ENCODE data around the gene TOM1.
"Not testable (repeated sequence)": the region's sequence is repeated elsewhere in the genome, so short reads cannot be mapped to it uniquely, and the experiment has no call there.

The TOM1 gene

DNA sequence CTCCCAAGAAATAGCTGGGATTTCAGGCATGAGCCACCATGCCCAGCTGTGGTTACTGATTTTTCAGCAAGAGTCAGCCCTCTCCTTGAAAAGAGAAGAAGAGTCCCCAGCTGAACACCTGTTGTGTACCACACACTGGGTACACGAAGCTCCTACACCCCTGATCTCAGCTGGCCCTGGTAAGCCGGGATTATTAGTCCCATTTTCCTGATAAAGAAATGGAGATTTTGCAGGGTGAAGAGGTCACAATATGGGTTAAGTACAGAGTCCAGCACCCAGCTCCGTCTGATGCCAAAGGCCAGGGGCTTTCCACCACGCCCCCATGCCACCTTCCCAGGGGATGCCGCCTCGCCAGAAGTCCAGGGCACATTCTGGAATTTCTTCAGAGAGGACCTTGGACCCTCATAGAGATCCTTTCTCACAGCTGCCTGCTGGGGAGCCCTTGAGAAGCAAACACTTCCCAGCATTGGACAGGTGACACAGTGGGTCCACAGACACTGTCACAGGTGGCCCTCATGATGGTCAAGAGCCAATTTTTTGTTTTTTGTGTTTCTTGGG, 61.4 kb downstream of the TOM1 start:
- Histone ChIP-seq H3K27me3 (ENCODE audit: insufficient read depth, low read length) (no peaks in the 10 kb centered on the region), H2BK12ac (ENCODE audit: low read length) (no peak overlapping the region), H3K79me2 (ENCODE audit: control insufficient read depth, insufficient read depth, low read length, poor library complexity) (no peaks in the 10 kb centered on the region), H3K4me1 (ENCODE audit: control insufficient read depth in 1 of 2, insufficient read depth in 2 of 2, low read length in 2 of 2) (peaks cover 2 to 6% of the 10 kb centered on the region in 2 experiments), H2AFZ (ENCODE audit: insufficient read depth, low read length, poor library complexity) (no peak overlapping the region), H2BK120ac (ENCODE audit: insufficient read depth, low read length, poor library complexity) (no peak overlapping the region), H4K8ac (ENCODE audit: low read depth, low read length) (no peak overlapping the region), H3K36me3 (ENCODE audit: control insufficient read depth in 1 of 2, insufficient read depth in 2 of 2, low read length in 2 of 2) (no peaks in the 10 kb centered on the region), H4K12ac (ENCODE audit: low read depth, low read length) (peak overlapping the region; percentile 2), H2BK5ac (ENCODE audit: low read depth, low read length, poor library complexity) (no peak overlapping the region), H2AK5ac (ENCODE audit: low read length) (no peak overlapping the region), H4K91ac (ENCODE audit: low read depth, low read length) (no peak overlapping the region), H3K4me2 (ENCODE audit: low read length) (no peak overlapping the region), H3K23ac (ENCODE audit: low read length) (no peak overlapping the region), H3K18ac (ENCODE audit: low read length) (no peak overlapping the region), H3K4ac (ENCODE audit: low read depth, low read length) (no peak overlapping the region), H3K9ac (ENCODE audit: low read length) (no peak overlapping the region), H3K27ac (ENCODE audit: low read depth, low read length) (no peak overlapping the region), H3K4me3 (ENCODE audit: low read depth, low read length) (no peak overlapping the region), H3K79me1 (ENCODE audit: low read length) (no peaks in the 10 kb centered on the region), H3K14ac (ENCODE audit: low read length) (no peak overlapping the region), H3K9me3 (ENCODE audit: insufficient read depth, low read depth, low read length) (peaks cover 2% of the 10 kb centered on the region)
- no peak for DNase-seq
- no CpG with 5 or more reads among the region's 6 CpGs for WGBS (ENCODE audit: extremely low coverage, insufficient coverage, insufficient read length)

DNA sequence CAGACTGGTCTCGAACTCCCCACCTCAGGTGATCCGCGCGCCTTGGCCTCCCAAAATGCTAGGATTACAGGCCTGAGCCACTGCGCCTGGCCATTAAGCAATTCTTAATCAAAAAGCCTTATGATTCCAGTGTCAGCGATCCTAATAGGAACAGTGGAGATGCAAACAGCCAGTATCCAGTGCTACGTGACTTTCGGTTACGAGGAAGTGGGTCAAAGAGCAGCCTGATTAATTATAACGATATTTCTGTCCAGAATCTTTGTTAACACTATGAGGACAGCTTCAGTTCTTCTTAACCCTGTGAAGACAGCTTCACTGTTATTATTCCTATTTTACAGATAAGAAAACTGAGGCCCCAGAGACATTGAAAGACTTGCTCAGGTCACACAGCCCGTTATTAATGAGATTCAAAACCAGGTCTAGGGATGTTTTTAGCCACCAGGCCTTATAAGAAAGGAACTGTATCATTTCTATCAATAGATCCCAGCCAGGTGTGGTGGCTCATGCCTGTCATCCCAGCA, 63.9 kb downstream of the TOM1 start:
- DNase-seq: peak in 1 of 2 donors; percentile 78
- no CpG with 5 or more reads among the region's 11 CpGs for WGBS (ENCODE audit: extremely low coverage, insufficient coverage, insufficient read length)
- H2BK12ac ChIP-seq (ENCODE audit: low read length): no peak overlapping the region
- H4K8ac ChIP-seq (ENCODE audit: low read depth, low read length): no peak overlapping the region
- no peak overlapping the region for H3K23ac ChIP-seq (ENCODE audit: low read length)
- no peak overlapping the region for H2BK120ac ChIP-seq (ENCODE audit: insufficient read depth, low read length, poor library complexity)
- no peak overlapping the region for H2AFZ ChIP-seq (ENCODE audit: insufficient read depth, low read length, poor library complexity)
- H4K91ac ChIP-seq (ENCODE audit: low read depth, low read length): no peak overlapping the region
- H3K79me2 ChIP-seq (ENCODE audit: control insufficient read depth, insufficient read depth, low read length, poor library complexity): no peaks in the 10 kb centered on the region
- peaks cover 2% of the 10 kb centered on the region for H3K9me3 ChIP-seq (ENCODE audit: insufficient read depth, low read depth, low read length)
- no peaks in the 10 kb centered on the region for H3K36me3 ChIP-seq (ENCODE audit: control insufficient read depth in 1 of 2, insufficient read depth in 2 of 2, low read length in 2 of 2)
- H3K14ac ChIP-seq (ENCODE audit: low read length): no peak overlapping the region
- H3K18ac ChIP-seq (ENCODE audit: low read length): no peak overlapping the region
- no peak overlapping the region for H3K4me3 ChIP-seq (ENCODE audit: low read depth, low read length)
- H3K4me2 ChIP-seq (ENCODE audit: low read length): no peak overlapping the region
- H2AK5ac ChIP-seq (ENCODE audit: low read length): no peak overlapping the region
- H3K27me3 ChIP-seq (ENCODE audit: insufficient read depth, low read length): no peaks in the 10 kb centered on the region
- no peak overlapping the region for H3K4ac ChIP-seq (ENCODE audit: low read depth, low read length)
- no peaks in the 10 kb centered on the region for H3K79me1 ChIP-seq (ENCODE audit: low read length)
- peaks cover 2 to 6% of the 10 kb centered on the region in 2 experiments for H3K4me1 ChIP-seq (ENCODE audit: control insufficient read depth in 1 of 2, insufficient read depth in 2 of 2, low read length in 2 of 2)
- no peak overlapping the region for H3K9ac ChIP-seq (ENCODE audit: low read length)
- no peak overlapping the region for H3K27ac ChIP-seq (ENCODE audit: low read depth, low read length)
- H2BK5ac ChIP-seq (ENCODE audit: low read depth, low read length, poor library complexity): no peak overlapping the region
- H4K12ac ChIP-seq (ENCODE audit: low read depth, low read length): no peak overlapping the region

DNA sequence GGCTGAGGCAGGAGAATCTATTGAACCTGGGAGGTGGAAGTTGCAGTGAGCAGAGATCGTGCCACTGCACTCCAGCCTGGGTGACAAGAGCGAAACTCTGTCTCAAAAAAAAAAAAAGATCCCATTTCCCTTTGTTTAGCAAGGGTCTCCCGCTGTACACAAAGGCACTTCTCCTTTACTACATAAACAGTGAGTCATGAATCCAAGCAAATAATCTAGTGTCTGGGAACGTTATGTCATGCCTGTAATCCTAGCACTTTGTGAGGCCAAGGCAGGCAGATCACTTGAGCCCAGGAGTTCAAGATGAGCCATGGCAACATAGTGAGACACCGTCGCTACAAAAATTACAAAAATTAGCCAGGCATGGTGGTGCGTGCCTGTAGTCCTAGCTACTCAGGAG, 64.5 kb downstream of the TOM1 start:
- H3K9me3 ChIP-seq (ENCODE audit: insufficient read depth, low read depth, low read length); H3K4me3 ChIP-seq (ENCODE audit: low read depth, low read length); H4K8ac ChIP-seq (ENCODE audit: low read depth, low read length); H3K79me2 ChIP-seq (ENCODE audit: control insufficient read depth, insufficient read depth, low read length, poor library complexity); H2BK120ac ChIP-seq (ENCODE audit: insufficient read depth, low read length, poor library complexity); H3K4me1 ChIP-seq (ENCODE audit: control insufficient read depth in 1 of 2, insufficient read depth in 2 of 2, low read length in 2 of 2); H2BK5ac ChIP-seq (ENCODE audit: low read depth, low read length, poor library complexity); H4K12ac ChIP-seq (ENCODE audit: low read depth, low read length); H3K4ac ChIP-seq (ENCODE audit: low read depth, low read length); H3K27me3 ChIP-seq (ENCODE audit: insufficient read depth, low read length); H2BK12ac ChIP-seq (ENCODE audit: low read length); H3K18ac ChIP-seq (ENCODE audit: low read length); H2AFZ ChIP-seq (ENCODE audit: insufficient read depth, low read length, poor library complexity); H3K4me2 ChIP-seq (ENCODE audit: low read length); H2AK5ac ChIP-seq (ENCODE audit: low read length); H3K36me3 ChIP-seq (ENCODE audit: control insufficient read depth in 1 of 2, insufficient read depth in 2 of 2, low read length in 2 of 2); H3K14ac ChIP-seq (ENCODE audit: low read length); H3K9ac ChIP-seq (ENCODE audit: low read length); H3K27ac ChIP-seq (ENCODE audit: low read depth, low read length); H4K91ac ChIP-seq (ENCODE audit: low read depth, low read length); H3K79me1 ChIP-seq (ENCODE audit: low read length); H3K23ac ChIP-seq (ENCODE audit: low read length): not testable (repeated sequence)
- DNase-seq: peak; percentile 90 to 94
- WGBS (ENCODE audit: extremely low coverage, insufficient coverage, insufficient read length): no CpG with 5 or more reads among the region's 7 CpGs

DNA sequence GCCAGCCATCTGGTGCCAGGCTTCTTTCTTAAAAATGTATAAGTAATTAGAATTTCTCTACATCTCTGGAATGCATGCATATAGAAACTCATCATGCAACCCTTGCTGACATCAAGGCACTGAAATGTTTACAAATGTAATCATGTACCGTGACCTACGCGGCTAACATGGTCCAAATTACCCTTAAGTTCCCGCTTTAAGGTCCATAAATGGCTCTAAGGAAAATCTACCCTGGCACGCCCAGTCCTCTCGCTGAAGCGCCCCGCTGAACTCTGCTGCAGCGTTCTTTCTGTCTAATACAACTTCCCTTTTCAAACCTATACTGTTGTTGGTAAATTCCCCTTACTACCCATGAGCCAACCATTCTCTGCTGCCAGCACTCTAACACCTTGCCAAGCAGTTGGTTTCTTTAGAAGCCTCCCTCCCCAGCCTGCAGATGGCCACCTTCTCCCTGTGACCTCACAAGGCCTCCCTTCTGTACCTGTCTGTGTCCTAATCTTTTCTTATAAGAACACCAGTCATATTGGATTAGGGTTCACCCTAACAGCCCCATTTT, 67.7 kb downstream of the TOM1 start:
- Histone ChIP-seq H3K79me1 (ENCODE audit: low read length) (peaks cover 4% of the 10 kb centered on the region), H4K91ac (ENCODE audit: low read depth, low read length) (no peak overlapping the region), H3K14ac (ENCODE audit: low read length) (no peak overlapping the region), H4K8ac (ENCODE audit: low read depth, low read length) (no peak overlapping the region), H3K27me3 (ENCODE audit: insufficient read depth, low read length) (no peaks in the 10 kb centered on the region), H4K12ac (ENCODE audit: low read depth, low read length) (no peak overlapping the region), H3K18ac (ENCODE audit: low read length) (no peak overlapping the region), H3K4me3 (ENCODE audit: low read depth, low read length) (no peak overlapping the region), H3K36me3 (ENCODE audit: control insufficient read depth in 1 of 2, insufficient read depth in 2 of 2, low read length in 2 of 2) (no peaks in the 10 kb centered on the region), H2BK12ac (ENCODE audit: low read length) (no peak overlapping the region), H3K4ac (ENCODE audit: low read depth, low read length) (no peak overlapping the region), H3K79me2 (ENCODE audit: control insufficient read depth, insufficient read depth, low read length, poor library complexity) (peaks cover 4% of the 10 kb centered on the region), H3K9me3 (ENCODE audit: insufficient read depth, low read depth, low read length) (peaks cover 2% of the 10 kb centered on the region), H3K27ac (ENCODE audit: low read depth, low read length) (no peak overlapping the region), H3K23ac (ENCODE audit: low read length) (no peak overlapping the region), H3K9ac (ENCODE audit: low read length) (no peak overlapping the region), H2BK5ac (ENCODE audit: low read depth, low read length, poor library complexity) (no peak overlapping the region), H2AK5ac (ENCODE audit: low read length) (no peak overlapping the region), H2AFZ (ENCODE audit: insufficient read depth, low read length, poor library complexity) (no peak overlapping the region), H2BK120ac (ENCODE audit: insufficient read depth, low read length, poor library complexity) (no peak overlapping the region), H3K4me2 (ENCODE audit: low read length) (no peak overlapping the region), H3K4me1 (ENCODE audit: control insufficient read depth in 1 of 2, insufficient read depth in 2 of 2, low read length in 2 of 2) (peaks cover 3 to 8% of the 10 kb centered on the region in 2 experiments)
- no CpG with 5 or more reads among the region's 9 CpGs for WGBS (ENCODE audit: extremely low coverage, insufficient coverage, insufficient read length)
- DNase-seq: peak; percentile 75 to 91
